H9 (cell line): ENCODE measurements around the gene LTF. TPM values are rescaled to one million over a fixed set of nuclear protein-coding genes. Genes with fewer than 3 reads are reported as not detected.

ENCODE experiments used
- DNase-seq: peaks from one replicate; pipeline ENCODE4 v3.0.0-alpha.2; 2017
- H2AFZ ChIP-seq: one replicate; pipeline ENCODE4 v1.6.1; 2013; ENCODE audit warnings: mild to moderate bottlenecking, low read length, control low read depth, moderate library complexity
- H2AK5ac ChIP-seq: 2 replicates; pipeline ENCODE4 v1.6.1; 2013; ENCODE audit warnings: low read length, control low read depth, mixed read lengths; ENCODE audit not compliant: insufficient read length
- H2BK120ac ChIP-seq: one replicate; pipeline ENCODE4 v1.6.1; 2013; ENCODE audit warnings: low read depth, mild to moderate bottlenecking, low read length, control low read depth, inconsistent platforms; ENCODE audit not compliant: poor library complexity, severe bottlenecking
- H2BK12ac ChIP-seq: 2 replicates; pipeline ENCODE4 v1.6.1; 2013; ENCODE audit warnings: low read length, control low read depth, mixed read lengths, low read depth; ENCODE audit not compliant: insufficient read length
- H2BK15ac ChIP-seq: 2 replicates; pipeline ENCODE4 v1.6.1; 2013; ENCODE audit warnings: low read depth, low read length, control low read depth
- H2BK20ac ChIP-seq: one replicate; pipeline ENCODE4 v1.6.1; 2013; ENCODE audit warnings: low read depth, mild to moderate bottlenecking, low read length, control low read depth, inconsistent platforms; ENCODE audit not compliant: poor library complexity, severe bottlenecking
- H2BK5ac ChIP-seq: 2 replicates; pipeline ENCODE4 v1.6.1; 2013; ENCODE audit warnings: low read length, control low read depth, mixed read lengths; ENCODE audit not compliant: insufficient read length
- H3K14ac ChIP-seq: 2 replicates; pipeline ENCODE4 v1.6.1; 2013; ENCODE audit warnings: low read length, control low read depth; ENCODE audit not compliant: insufficient read depth
- H3K18ac ChIP-seq: 2 replicates; pipeline ENCODE4 v1.6.1; 2013; ENCODE audit warnings: low read depth, mild to moderate bottlenecking, mixed read lengths, low read length, control low read depth; ENCODE audit not compliant: insufficient read length
- H3K23ac ChIP-seq: 2 replicates; pipeline ENCODE4 v1.6.1; 2013; ENCODE audit warnings: low read length, control low read depth, mixed read lengths, low read depth; ENCODE audit not compliant: insufficient read length
- H3K23me2 ChIP-seq: 2 replicates; pipeline ENCODE4 v1.6.1; 2013; ENCODE audit warnings: low read depth, mild to moderate bottlenecking, mixed read lengths, low read length, control low read depth; ENCODE audit not compliant: insufficient read length, poor library complexity, severe bottlenecking
- H3K27ac ChIP-seq: 2 replicates; pipeline ENCODE4 v1.5.1; 2013; ENCODE audit warnings: low read length, control low read depth, mixed read lengths, low read depth; ENCODE audit not compliant: insufficient read length
- H3K27me3 ChIP-seq: 2 replicates; pipeline ENCODE4 v1.6.1; 2013; ENCODE audit warnings: low read length, control low read depth, inconsistent platforms; ENCODE audit not compliant: insufficient read depth
- H3K4ac ChIP-seq: 2 replicates; pipeline ENCODE4 v1.6.1; 2013; ENCODE audit warnings: low read depth, mild to moderate bottlenecking, control low read depth, inconsistent platforms, low read length, moderate library complexity
- H3K4me1 ChIP-seq: 2 replicates; pipeline ENCODE4 v1.6.1; 2013; ENCODE audit warnings: low read length, control low read depth, inconsistent platforms; ENCODE audit not compliant: insufficient read depth
- H3K4me2 ChIP-seq: 2 replicates; pipeline ENCODE4 v1.6.1; 2013; ENCODE audit warnings: low read length, control low read depth, mixed read lengths; ENCODE audit not compliant: insufficient read length, insufficient read depth
- H3K56ac ChIP-seq: 2 replicates; pipeline ENCODE4 v1.6.1; 2013; ENCODE audit warnings: low read depth, mild to moderate bottlenecking, mixed read lengths, low read length, control low read depth; ENCODE audit not compliant: insufficient read length
- H3K79me1 ChIP-seq: 2 replicates; pipeline ENCODE4 v1.6.1; 2013; ENCODE audit warnings: low read depth, mild to moderate bottlenecking, moderate library complexity, low read length, control low read depth, inconsistent platforms; ENCODE audit not compliant: insufficient read depth, poor library complexity, severe bottlenecking
- H3K79me2 ChIP-seq: 2 replicates; pipeline ENCODE4 v1.6.1; 2013; ENCODE audit warnings: low read length, control low read depth, inconsistent platforms; ENCODE audit not compliant: insufficient read depth
- H3K9ac ChIP-seq: 2 replicates; pipeline ENCODE4 v1.6.1; 2013; ENCODE audit warnings: low read length, control low read depth, mixed read lengths; ENCODE audit not compliant: insufficient read length; ENCODE audit errors: extremely low read depth
- H3K9me3 ChIP-seq: one replicate; pipeline ENCODE4 v1.6.1; 2013; ENCODE audit warnings: low read depth, low read length, inconsistent platforms; ENCODE audit not compliant: control insufficient read depth
- H3T11ph ChIP-seq: one replicate; pipeline ENCODE4 v1.6.1; 2013; ENCODE audit warnings: mild to moderate bottlenecking, low read length, control low read depth, inconsistent platforms
- H4K20me1 ChIP-seq: one replicate; pipeline ENCODE4 v1.6.1; 2013; ENCODE audit not compliant: control insufficient read depth, insufficient read length, insufficient read depth
- H4K5ac ChIP-seq: 2 replicates; pipeline ENCODE4 v1.6.1; 2013; ENCODE audit warnings: low read depth, mild to moderate bottlenecking, mixed read lengths, low read length, control low read depth; ENCODE audit not compliant: insufficient read length
- H4K8ac ChIP-seq: replicated peaks from 2 replicates; pipeline ENCODE4 v1.6.1; 2013; ENCODE audit warnings: low read length, control low read depth, mixed read lengths, low read depth; ENCODE audit not compliant: insufficient read length
- H4K91ac ChIP-seq: 2 replicates; pipeline ENCODE4 v1.6.1; 2013; ENCODE audit warnings: low read depth, mild to moderate bottlenecking, moderate library complexity, mixed read lengths, low read length, control low read depth; ENCODE audit not compliant: insufficient read length
- H3K27ac Mint-ChIP-seq, 3 experiments: 2 replicates in 2 of 3; 3 replicates in 1 of 3; pipeline ENCODE4 v1.8.0; 2020 to 2021; ENCODE audit warnings: mixed read lengths in 3 of 3, mild to moderate bottlenecking in 1 of 3, moderate library complexity in 1 of 3
- H3K27me3 Mint-ChIP-seq: 2 replicates; pipeline ENCODE4 v1.8.0; 2021; ENCODE audit warnings: low read depth, mild to moderate bottlenecking, moderate library complexity, mixed read lengths
- H3K36me3 Mint-ChIP-seq, 3 experiments: 2 replicates in 2 of 3; 3 replicates in 1 of 3; pipeline ENCODE4 v1.8.0; 2020 to 2021; ENCODE audit warnings: low read depth in 3 of 3, mixed read lengths in 3 of 3; ENCODE audit not compliant: insufficient read depth in 1 of 3
- H3K4me1 Mint-ChIP-seq, 2 experiments: 2 replicates each; pipeline ENCODE4 v1.8.0; 2020; ENCODE audit warnings: mixed read lengths in 2 of 2
- H3K4me3 Mint-ChIP-seq, 2 experiments: 2 replicates in 1 of 2; 3 replicates in 1 of 2; pipeline ENCODE4 v1.8.0; 2020 to 2021; ENCODE audit warnings: mild to moderate bottlenecking in 2 of 2, mixed read lengths in 2 of 2, moderate library complexity in 1 of 2
- H3K9me3 Mint-ChIP-seq, 2 experiments: 2 replicates in 1 of 2; 3 replicates in 1 of 2; pipeline ENCODE4 v1.8.0; 2020; ENCODE audit warnings: mild to moderate bottlenecking in 2 of 2, mixed read lengths in 2 of 2, moderate library complexity in 1 of 2
- WGBS: extraction: QIAGEN DNeasy Blood & Tissue Kit; methylation state at CpG from one replicate; pipeline ENCODE4 v1.1.7; 2013; ENCODE audit warnings: missing lambda C conversion rate, low lambda C conversion rate, mixed read lengths; ENCODE audit not compliant: insufficient read length; ENCODE audit errors: extremely low coverage; 5-methylcytosine and 5-hydroxymethylcytosine counted together
- total RNA-seq: library from RNA; stranded (reverse); gene quantifications from 2 replicates; pipeline ENCODE4 v1.2.1, GENCODE V29; 2021
- TF ChIP-seq, protein P1 (sequence below): fragments of 200-600 bp; sonication (generic); conservative IDR thresholded peaks from 3 replicates; pipeline ENCODE4 v1.8.0; 2021; ENCODE audit warnings: antibody characterized with exemption, mild to moderate bottlenecking

LTF gene
- total RNA-seq, 1 experiment from 2014 or later = not detected

DNA sequence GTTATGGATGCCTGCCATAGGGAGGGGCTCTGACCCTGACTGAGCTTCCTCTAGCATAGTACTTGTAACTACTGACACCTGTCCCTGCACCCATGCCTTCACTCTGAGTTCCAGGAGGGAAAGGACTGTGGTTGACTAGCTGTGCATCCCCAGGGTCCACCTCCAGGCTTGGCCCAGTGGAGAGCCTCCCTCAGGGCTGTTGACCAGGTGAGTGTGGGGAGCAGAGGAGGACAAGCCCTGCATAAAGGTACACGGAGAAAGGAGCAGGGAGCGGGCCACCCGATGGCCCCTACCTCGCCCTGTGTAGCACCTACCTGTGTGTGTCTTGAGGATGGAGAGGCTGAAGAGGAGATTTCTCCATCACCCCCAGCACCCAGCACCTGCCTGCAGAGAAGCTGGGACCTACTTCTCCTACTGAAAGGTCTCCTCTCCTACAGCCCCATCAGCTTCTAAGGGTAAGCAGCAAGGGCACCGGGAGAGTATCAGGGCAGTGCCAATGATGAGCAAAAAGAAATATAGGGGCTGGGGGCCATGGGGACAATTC, 6.7 kb upstream of the LTF start:
- Histone ChIP-seq H3K9me3 (no peaks in the 10 kb centered on the region), H2AK5ac (no peak overlapping the region), H2BK12ac (no peak overlapping the region), H3K79me2 (no peaks in the 10 kb centered on the region), H3T11ph (no peak overlapping the region), H2AFZ (no peak overlapping the region), H3K79me1 (no peaks in the 10 kb centered on the region), H3K4me1 (no peaks in the 10 kb centered on the region), H3K4me2 (no peak overlapping the region), H3K27me3 (no peaks in the 10 kb centered on the region; the same call in 1 of the 2 replicates), H3K23ac (no peak overlapping the region), H4K5ac (no peak overlapping the region), H3K27ac (no peak overlapping the region), H3K9ac (no peak overlapping the region), H3K23me2 (no peaks in the 10 kb centered on the region), H3K4ac (no peak overlapping the region), H4K8ac (no peak overlapping the region), H2BK15ac (no peak overlapping the region), H4K91ac (no peak overlapping the region), H3K14ac (no peak overlapping the region), H3K56ac (no peak overlapping the region), H2BK120ac (no peak overlapping the region), H4K20me1 (no peaks in the 10 kb centered on the region), H2BK20ac (no peak overlapping the region), H3K18ac (no peak overlapping the region), H2BK5ac (no peak overlapping the region)
- Mint-ChIP-seq H3K27ac (no peak overlapping the region), H3K4me3 (no peak overlapping the region; a peak in 1 of 5 replicates), H3K27me3 (peaks cover 19% of the 10 kb centered on the region), H3K9me3 (peaks cover 10 to 12% of the 10 kb centered on the region in 2 experiments), H3K4me1 (0 out of 4 replicates have a peak, but pooled peaks cover 0 to 4% of the 10 kb centered on the region in 2 experiments), H3K36me3 (peaks cover 4 to 14% (median 6%) of the 10 kb centered on the region in 3 experiments; a peak in 6 of 7 replicates)
- no CpG with 5 or more reads among the region's 5 CpGs for WGBS
- TF ChIP-seq, protein P1, sequence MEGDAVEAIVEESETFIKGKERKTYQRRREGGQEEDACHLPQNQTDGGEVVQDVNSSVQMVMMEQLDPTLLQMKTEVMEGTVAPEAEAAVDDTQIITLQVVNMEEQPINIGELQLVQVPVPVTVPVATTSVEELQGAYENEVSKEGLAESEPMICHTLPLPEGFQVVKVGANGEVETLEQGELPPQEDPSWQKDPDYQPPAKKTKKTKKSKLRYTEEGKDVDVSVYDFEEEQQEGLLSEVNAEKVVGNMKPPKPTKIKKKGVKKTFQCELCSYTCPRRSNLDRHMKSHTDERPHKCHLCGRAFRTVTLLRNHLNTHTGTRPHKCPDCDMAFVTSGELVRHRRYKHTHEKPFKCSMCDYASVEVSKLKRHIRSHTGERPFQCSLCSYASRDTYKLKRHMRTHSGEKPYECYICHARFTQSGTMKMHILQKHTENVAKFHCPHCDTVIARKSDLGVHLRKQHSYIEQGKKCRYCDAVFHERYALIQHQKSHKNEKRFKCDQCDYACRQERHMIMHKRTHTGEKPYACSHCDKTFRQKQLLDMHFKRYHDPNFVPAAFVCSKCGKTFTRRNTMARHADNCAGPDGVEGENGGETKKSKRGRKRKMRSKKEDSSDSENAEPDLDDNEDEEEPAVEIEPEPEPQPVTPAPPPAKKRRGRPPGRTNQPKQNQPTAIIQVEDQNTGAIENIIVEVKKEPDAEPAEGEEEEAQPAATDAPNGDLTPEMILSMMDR = no peak
- peak; percentile 10 for DNase-seq
